ENCODE results near the gene PRKRA.
"Not testable (repeated sequence)": the region's sequence is repeated elsewhere in the genome, so short reads cannot be mapped to it uniquely, and the experiment has no call there.

The PRKRA gene

DNA sequence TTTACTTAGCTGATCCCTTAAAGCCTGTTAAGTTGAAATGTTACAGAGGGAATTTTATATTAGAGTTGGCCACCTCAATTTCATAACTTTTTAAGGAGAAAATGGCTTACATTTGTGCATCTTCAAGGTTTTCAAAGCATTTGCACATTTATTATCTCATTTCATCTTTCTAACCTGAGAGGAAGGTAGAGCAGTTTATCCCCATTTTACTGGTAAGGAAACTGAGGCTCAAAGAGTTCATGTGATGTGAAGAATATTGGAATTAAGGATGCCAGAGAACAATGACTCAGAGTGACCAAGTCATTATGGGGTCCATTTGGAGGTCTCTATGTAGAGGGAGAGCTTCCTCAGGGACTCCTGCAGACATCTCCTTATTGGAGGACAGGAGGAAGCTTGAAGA is 35.0 kb downstream of the PRKRA start:
- Histone ChIP-seq H3K4me3 (ENCODE audit: low read length) (no peak overlapping the region), H3K27me3 (ENCODE audit: control insufficient read depth, insufficient read depth, low read length) (no peaks in the 10 kb centered on the region), H3K4me1 (ENCODE audit: control insufficient read depth, insufficient read depth, low read length) (peaks cover 1% of the 10 kb centered on the region; the same call in 1 of the 2 replicates), H3K36me3 (ENCODE audit: control insufficient read depth, insufficient read depth, low read length) (no peaks in the 10 kb centered on the region), H3K9me3 (ENCODE audit: control insufficient read depth, insufficient read depth, low read length) (no peaks in the 10 kb centered on the region), H3K27ac (ENCODE audit: low read length) (no peak overlapping the region)
- DNase-seq (ENCODE audit: low read depth, low spot score), result no peak

DNA sequence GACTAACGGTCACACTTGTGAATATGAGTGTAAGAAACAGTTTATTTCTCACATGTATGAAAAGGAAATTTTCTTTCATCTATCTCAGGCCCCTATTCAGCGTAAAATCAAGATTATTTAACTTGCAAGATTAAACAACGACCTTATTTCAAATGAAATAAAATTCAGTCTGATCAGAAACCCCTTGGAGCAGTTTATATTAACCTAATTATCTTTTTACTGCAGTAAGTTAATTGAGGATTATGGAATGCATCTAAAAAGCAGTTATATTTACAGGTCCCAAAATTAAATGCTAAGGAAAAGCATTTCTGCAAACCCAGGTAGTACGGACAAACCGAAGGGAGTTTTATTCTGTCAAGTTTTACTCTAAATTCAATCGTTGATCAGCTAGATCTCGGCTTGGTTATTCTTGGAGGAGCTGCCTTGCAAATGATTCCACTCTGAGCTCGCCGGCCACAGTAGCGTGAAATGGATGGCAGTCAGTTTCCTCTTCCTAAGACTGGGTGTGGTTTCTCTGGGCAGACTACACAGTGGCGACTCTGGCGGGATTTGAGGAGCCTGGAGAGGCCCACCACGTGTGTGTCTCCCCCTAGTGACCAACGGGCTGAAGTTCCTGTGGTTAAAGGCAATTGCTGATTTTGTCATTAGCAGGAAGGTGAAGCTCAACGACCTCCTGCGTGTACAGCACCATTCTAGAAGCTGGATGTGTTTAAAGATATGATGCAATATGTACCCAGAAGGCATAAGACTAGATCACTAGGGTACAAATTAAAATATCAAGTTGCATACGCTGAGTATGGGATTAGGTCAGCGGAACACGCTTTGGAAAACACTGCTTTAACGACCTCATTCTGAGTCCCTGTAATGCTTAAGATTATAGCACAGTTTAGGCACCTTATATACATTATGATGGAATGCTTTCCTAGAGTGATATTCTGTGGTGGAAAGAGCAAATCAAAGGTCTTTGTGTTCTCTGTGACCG is 36.4 kb downstream of the PRKRA start:
- no peaks in the 10 kb centered on the region for H3K36me3 ChIP-seq (ENCODE audit: control insufficient read depth, insufficient read depth, low read length)
- peaks cover 1% of the 10 kb centered on the region; the same call in 1 of the 2 replicates for H3K4me1 ChIP-seq (ENCODE audit: control insufficient read depth, insufficient read depth, low read length)
- no peak overlapping the region for H3K27ac ChIP-seq (ENCODE audit: low read length)
- WGBS (ENCODE audit: insufficient coverage, insufficient read length), result 100% methylated on average over 1 of the region's 21 CpGs
- H3K9me3 ChIP-seq (ENCODE audit: control insufficient read depth, insufficient read depth, low read length), result no peaks in the 10 kb centered on the region
- no peaks in the 10 kb centered on the region for H3K27me3 ChIP-seq (ENCODE audit: control insufficient read depth, insufficient read depth, low read length)
- peak overlapping the region; percentile 47; the same call in 1 of the 2 replicates for H3K4me3 ChIP-seq (ENCODE audit: low read length)
- peak; percentile 80 for DNase-seq (ENCODE audit: low read depth, low spot score)

DNA sequence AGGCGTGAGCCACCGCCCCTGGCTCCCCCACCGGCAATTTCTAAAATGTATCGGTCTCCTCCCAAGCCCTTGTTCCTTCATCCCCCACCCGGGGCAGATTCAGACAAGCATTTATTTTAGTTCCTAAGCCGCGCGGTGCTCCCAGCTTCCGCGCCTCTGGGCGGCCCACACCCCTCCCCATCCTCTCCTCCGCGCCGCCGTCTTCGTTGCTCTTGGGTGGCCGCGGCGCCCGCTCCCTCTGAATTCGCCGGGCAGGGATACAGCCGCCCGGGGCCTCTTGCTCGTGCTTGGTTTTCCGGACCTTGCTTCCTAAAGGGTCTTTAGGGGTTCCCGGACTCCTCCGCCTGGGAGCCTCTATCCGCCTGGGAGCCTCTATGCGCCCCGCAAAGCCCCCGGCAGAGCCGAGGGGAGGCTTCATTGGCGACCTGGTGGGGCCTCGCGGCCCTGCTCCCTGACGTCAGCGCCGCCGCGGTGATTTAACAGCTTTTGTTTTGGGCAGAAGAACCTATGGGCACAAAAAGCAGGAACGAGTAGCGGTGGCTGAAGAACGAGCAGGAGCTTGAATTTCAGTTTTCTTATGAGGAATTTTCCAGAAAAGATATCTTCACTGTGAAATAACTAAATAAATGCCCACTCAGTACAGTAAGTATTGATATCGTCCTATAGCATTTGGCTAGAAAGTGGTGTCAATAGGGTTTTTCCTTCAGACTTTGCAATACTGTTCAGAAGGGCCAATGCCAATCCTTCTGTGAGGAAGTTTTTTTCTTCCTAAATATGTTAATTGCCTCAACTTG is 37.3 kb downstream of the PRKRA start:
- no CpG with 5 or more reads among the region's 45 CpGs for WGBS (ENCODE audit: insufficient coverage, insufficient read length)
- Histone ChIP-seq H3K27ac (ENCODE audit: low read length) (no peak overlapping the region), H3K4me3 (ENCODE audit: low read length) (peak overlapping the region; percentile 47; the same call in 1 of the 2 replicates), H3K9me3 (ENCODE audit: control insufficient read depth, insufficient read depth, low read length) (no peaks in the 10 kb centered on the region), H3K36me3 (ENCODE audit: control insufficient read depth, insufficient read depth, low read length) (no peaks in the 10 kb centered on the region), H3K4me1 (ENCODE audit: control insufficient read depth, insufficient read depth, low read length) (peaks cover 1% of the 10 kb centered on the region; the same call in 1 of the 2 replicates), H3K27me3 (ENCODE audit: control insufficient read depth, insufficient read depth, low read length) (no peaks in the 10 kb centered on the region)
- peak; percentile 41 for DNase-seq (ENCODE audit: low read depth, low spot score)

DNA sequence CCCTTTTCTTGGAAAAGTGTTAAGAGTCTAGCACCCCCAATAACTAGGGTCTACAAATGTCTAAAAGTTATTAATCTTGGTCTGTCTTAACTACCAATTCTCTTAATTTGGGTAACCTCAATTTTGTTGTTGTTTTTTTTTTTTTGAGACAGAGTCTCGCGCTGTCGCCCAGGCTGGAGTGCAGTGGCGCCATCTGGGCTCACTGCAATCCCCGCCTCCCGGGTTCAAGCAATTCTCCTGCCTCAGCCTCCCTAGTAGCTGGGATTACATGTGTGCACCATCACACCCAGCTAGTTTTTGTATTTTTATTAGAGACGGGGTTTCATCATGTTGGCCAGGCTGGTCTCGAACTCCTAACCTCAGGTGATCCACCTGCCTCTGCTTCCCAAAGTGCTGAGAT is 38.5 kb downstream of the PRKRA start:
- H3K4me3 ChIP-seq (ENCODE audit: low read length); DNase-seq (ENCODE audit: low read depth, low spot score); H3K27me3 ChIP-seq (ENCODE audit: control insufficient read depth, insufficient read depth, low read length); H3K36me3 ChIP-seq (ENCODE audit: control insufficient read depth, insufficient read depth, low read length); H3K4me1 ChIP-seq (ENCODE audit: control insufficient read depth, insufficient read depth, low read length); H3K9me3 ChIP-seq (ENCODE audit: control insufficient read depth, insufficient read depth, low read length); H3K27ac ChIP-seq (ENCODE audit: low read length): not testable (repeated sequence)
- no CpG with 5 or more reads among the region's 8 CpGs for WGBS (ENCODE audit: insufficient coverage, insufficient read length)

DNA sequence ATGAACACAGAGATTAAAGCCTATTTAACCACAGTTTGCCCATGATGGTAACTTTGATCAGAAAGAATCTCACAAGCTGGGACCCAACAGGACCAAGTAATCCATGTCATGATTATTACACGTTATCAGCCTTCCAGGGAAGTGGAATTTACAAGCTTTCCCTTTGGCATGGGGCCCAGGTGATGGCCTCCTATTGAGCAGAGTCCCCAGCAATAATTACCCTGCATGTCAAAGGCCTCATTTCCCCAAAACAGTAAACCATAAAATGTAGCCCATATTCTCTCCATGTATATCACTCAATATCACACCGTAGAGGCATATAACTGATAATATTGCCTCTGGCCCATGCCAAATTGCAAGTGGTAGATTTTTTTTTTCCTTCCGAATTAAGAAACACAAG is 38.9 kb downstream of the PRKRA start:
- H3K4me1 ChIP-seq (ENCODE audit: control insufficient read depth, insufficient read depth, low read length), result peaks cover 1% of the 10 kb centered on the region; the same call in 1 of the 2 replicates
- H3K27ac ChIP-seq (ENCODE audit: low read length), result no peak overlapping the region
- no peaks in the 10 kb centered on the region for H3K9me3 ChIP-seq (ENCODE audit: control insufficient read depth, insufficient read depth, low read length)
- no peaks in the 10 kb centered on the region for H3K27me3 ChIP-seq (ENCODE audit: control insufficient read depth, insufficient read depth, low read length)
- WGBS (ENCODE audit: insufficient coverage, insufficient read length), result no CpG with 5 or more reads among the region's 3 CpGs
- no peaks in the 10 kb centered on the region for H3K36me3 ChIP-seq (ENCODE audit: control insufficient read depth, insufficient read depth, low read length)
- H3K4me3 ChIP-seq (ENCODE audit: low read length), result no peak overlapping the region
- DNase-seq (ENCODE audit: low read depth, low spot score), result no peak

DNA sequence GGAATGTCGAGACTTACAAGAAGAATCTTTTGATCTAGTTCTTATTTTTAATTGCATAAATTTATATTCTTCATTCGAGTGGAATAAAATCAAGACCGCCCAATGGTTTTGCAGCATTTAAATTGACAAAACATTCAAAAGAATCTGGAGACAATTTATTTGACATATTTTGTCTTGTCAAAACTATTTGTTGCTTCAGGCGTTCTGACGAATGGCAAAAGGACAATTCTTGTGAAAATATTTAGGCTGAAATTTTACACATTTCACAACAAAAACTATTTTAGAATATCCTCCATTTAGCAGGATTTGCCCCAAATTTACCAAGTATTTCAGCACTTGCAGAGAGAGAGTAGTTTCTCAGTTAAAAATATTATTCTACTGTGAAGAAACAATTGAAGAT is 41.7 kb downstream of the PRKRA start:
- no CpG with 5 or more reads among the region's 5 CpGs for WGBS (ENCODE audit: insufficient coverage, insufficient read length)
- no peaks in the 10 kb centered on the region for H3K36me3 ChIP-seq (ENCODE audit: control insufficient read depth, insufficient read depth, low read length)
- no peaks in the 10 kb centered on the region for H3K4me1 ChIP-seq (ENCODE audit: control insufficient read depth, insufficient read depth, low read length)
- no peak overlapping the region for H3K4me3 ChIP-seq (ENCODE audit: low read length)
- H3K27me3 ChIP-seq (ENCODE audit: control insufficient read depth, insufficient read depth, low read length), result no peaks in the 10 kb centered on the region
- H3K9me3 ChIP-seq (ENCODE audit: control insufficient read depth, insufficient read depth, low read length), result no peaks in the 10 kb centered on the region
- no peak for DNase-seq (ENCODE audit: low read depth, low spot score)
- H3K27ac ChIP-seq (ENCODE audit: low read length), result no peak overlapping the region

DNA sequence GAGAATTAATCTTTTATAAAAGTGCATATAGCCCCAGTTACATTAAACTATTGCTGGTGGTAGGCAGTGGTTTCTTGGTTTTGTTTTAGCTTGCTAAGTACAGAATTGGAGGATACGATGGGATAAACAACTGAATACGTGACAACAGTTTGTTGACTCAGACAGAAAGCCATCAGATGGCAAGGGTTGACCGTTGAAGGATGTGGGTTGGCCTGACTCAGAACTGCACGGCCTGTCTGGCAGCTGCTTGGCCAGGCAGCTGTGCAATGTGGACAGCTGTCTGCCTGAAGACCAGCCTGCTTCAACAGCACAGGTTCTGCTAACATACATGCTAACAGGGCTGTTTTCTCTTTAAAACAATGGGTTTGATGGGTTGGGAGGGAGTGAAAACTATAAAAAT is 46.6 kb downstream of the PRKRA start:
- Histone ChIP-seq H3K36me3 (ENCODE audit: control insufficient read depth, insufficient read depth, low read length) (no peaks in the 10 kb centered on the region), H3K27me3 (ENCODE audit: control insufficient read depth, insufficient read depth, low read length) (no peaks in the 10 kb centered on the region), H3K27ac (ENCODE audit: low read length) (no peak overlapping the region), H3K9me3 (ENCODE audit: control insufficient read depth, insufficient read depth, low read length) (no peaks in the 10 kb centered on the region), H3K4me3 (ENCODE audit: low read length) (no peak overlapping the region), H3K4me1 (ENCODE audit: control insufficient read depth, insufficient read depth, low read length) (no peaks in the 10 kb centered on the region)
- no peak for DNase-seq (ENCODE audit: low read depth, low spot score)
- WGBS (ENCODE audit: insufficient coverage, insufficient read length), result no CpG with 5 or more reads among the region's 4 CpGs

DNA sequence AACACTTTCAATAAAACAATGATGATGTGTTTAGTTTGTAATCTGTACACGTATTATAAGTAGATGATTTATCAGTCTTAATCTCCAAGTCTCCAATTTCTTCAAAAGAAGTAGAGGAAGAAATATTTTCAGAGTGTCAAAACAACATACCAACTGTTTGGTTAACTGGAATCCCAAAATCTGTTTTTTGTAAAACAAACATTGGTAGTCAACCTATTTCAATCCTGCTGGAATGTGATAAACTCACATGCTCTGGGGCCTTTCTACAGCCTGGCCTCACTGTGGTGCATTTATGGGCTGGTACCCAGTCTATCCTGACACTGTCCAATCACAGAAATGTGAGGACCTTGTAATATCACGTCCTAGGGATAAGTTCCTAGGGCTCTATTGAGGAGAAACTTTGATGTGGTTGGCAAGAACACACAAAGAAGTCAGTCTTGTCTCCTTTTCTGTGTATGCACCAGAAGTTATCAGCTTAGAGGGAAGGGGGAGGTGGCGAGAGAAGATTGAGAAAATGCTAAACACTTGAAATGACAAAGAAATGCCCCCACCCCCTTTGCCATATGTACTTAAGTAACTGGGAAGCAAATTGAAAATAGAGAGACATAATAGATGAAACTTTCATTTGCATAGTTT is 47.2 kb downstream of the PRKRA start:
- Histone ChIP-seq H3K9me3 (ENCODE audit: control insufficient read depth, insufficient read depth, low read length) (no peaks in the 10 kb centered on the region), H3K36me3 (ENCODE audit: control insufficient read depth, insufficient read depth, low read length) (no peaks in the 10 kb centered on the region), H3K27me3 (ENCODE audit: control insufficient read depth, insufficient read depth, low read length) (no peaks in the 10 kb centered on the region), H3K27ac (ENCODE audit: low read length) (no peak overlapping the region), H3K4me3 (ENCODE audit: low read length) (no peak overlapping the region), H3K4me1 (ENCODE audit: control insufficient read depth, insufficient read depth, low read length) (no peaks in the 10 kb centered on the region)
- DNase-seq (ENCODE audit: low read depth, low spot score), result no peak
- no CpG with 5 or more reads among the region's 3 CpGs for WGBS (ENCODE audit: insufficient coverage, insufficient read length)

DNA sequence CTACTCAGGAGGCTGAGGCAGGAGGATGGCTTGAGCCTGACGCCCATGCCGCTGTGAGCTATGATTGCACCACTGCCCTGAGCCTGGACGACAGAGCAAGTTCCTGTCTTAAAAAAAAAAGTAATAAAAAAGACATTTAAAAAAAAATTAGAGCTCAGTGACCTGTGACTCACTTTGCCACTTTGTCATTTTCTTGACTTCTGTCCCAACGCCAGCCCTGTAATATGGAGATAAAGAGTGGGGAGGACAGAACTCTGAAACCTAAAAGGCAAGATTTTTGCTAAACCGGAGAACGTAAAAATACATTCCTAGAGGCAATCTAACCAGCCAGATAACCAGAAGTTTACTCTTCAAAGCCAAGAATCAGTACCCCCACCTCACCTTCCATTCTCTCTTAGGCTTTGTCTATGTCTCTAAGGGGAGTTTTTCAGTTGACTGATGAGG is 49.0 kb downstream of the PRKRA start:
- Histone ChIP-seq H3K4me3 (ENCODE audit: low read length) (no peak overlapping the region), H3K9me3 (ENCODE audit: control insufficient read depth, insufficient read depth, low read length) (no peaks in the 10 kb centered on the region), H3K4me1 (ENCODE audit: control insufficient read depth, insufficient read depth, low read length) (no peaks in the 10 kb centered on the region), H3K27ac (ENCODE audit: low read length) (no peak overlapping the region), H3K36me3 (ENCODE audit: control insufficient read depth, insufficient read depth, low read length) (no peaks in the 10 kb centered on the region), H3K27me3 (ENCODE audit: control insufficient read depth, insufficient read depth, low read length) (no peaks in the 10 kb centered on the region)
- no CpG with 5 or more reads among the region's 6 CpGs for WGBS (ENCODE audit: insufficient coverage, insufficient read length)
- DNase-seq (ENCODE audit: low read depth, low spot score), result no peak

DNA sequence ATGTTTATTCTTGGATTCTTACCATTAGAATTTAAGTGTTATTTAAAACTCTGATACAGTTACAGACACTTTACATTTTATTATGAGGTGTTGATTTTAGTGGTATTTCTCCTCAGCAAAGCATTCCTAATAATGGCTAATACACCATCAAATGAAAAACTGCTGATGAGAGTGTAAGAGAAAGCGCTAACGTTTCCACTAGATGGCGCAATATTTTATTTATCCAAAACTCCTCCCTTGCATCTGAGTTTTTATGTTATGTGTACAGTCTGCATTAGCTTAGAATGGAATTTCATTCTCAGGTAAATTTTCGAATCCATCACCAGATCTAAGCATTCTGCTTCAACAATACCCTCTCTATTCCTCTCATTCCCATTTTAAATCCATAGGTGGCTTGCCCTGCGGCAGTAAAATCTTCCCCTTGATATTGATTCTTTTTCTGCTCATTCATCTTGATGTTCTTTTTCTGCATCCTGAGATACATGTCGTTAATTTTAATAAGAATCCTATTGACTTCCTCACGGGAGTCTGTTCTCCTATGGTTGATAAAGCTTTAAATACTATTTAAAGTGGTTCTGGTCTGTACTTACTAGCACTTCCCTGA is 53.9 kb downstream of the PRKRA start:
- Histone ChIP-seq H3K27ac (ENCODE audit: low read length) (no peak overlapping the region), H3K4me1 (ENCODE audit: control insufficient read depth, insufficient read depth, low read length) (no peaks in the 10 kb centered on the region), H3K9me3 (ENCODE audit: control insufficient read depth, insufficient read depth, low read length) (no peaks in the 10 kb centered on the region), H3K36me3 (ENCODE audit: control insufficient read depth, insufficient read depth, low read length) (no peaks in the 10 kb centered on the region), H3K4me3 (ENCODE audit: low read length) (no peak overlapping the region), H3K27me3 (ENCODE audit: control insufficient read depth, insufficient read depth, low read length) (no peaks in the 10 kb centered on the region)
- WGBS (ENCODE audit: insufficient coverage, insufficient read length), result no CpG with 5 or more reads among the region's 7 CpGs
- DNase-seq (ENCODE audit: low read depth, low spot score), result no peak

Data from iPS DF 6.9 (cell line).